DOHH2 (cell line): Measurements from ENCODE around the gene ARID5B.

Experiments used
- H3F3A ChIP-seq: fragments of 200-600 bp; sonication (generic), shearing (Covaris generic); 2 replicates; pipeline ENCODE4 v1.6.0; 2016; ENCODE audit warnings: antibody characterized with exemption, mild to moderate bottlenecking; ENCODE audit not compliant: control insufficient read depth, insufficient read depth
- H3K27ac ChIP-seq: fragments of 200-600 bp; sonication (generic); 2 replicates; pipeline ENCODE4 v1.5.1; 2014; ENCODE audit warnings: low read depth, mild to moderate bottlenecking, low read length, moderate library complexity
- H3K27me3 ChIP-seq: fragments of 200-600 bp; sonication (generic); 2 replicates; pipeline ENCODE4 v1.6.1; 2014; ENCODE audit warnings: mild to moderate bottlenecking, low read length, mixed read lengths; ENCODE audit not compliant: control insufficient read depth
- H3K36me3 ChIP-seq: fragments of 200-600 bp; sonication (generic); 2 replicates; pipeline ENCODE4 v1.6.1; 2014; ENCODE audit warnings: mild to moderate bottlenecking, low read length, moderate library complexity, mixed read lengths; ENCODE audit not compliant: control insufficient read depth
- H3K4me1 ChIP-seq: fragments of 200-600 bp; sonication (generic); 2 replicates; pipeline ENCODE4 v1.6.1; 2014; ENCODE audit warnings: mild to moderate bottlenecking, low read length, mixed read lengths; ENCODE audit not compliant: control insufficient read depth
- H3K4me2 ChIP-seq: fragments of 200-600 bp; sonication (generic); 2 replicates; pipeline ENCODE4 v1.6.0; 2014; ENCODE audit warnings: mild to moderate bottlenecking, low read length, moderate library complexity
- H3K4me3 ChIP-seq: fragments of 200-600 bp; sonication (generic); 2 replicates; pipeline ENCODE4 v1.5.1; 2014; ENCODE audit warnings: mild to moderate bottlenecking, low read length, mixed read lengths
- H3K79me2 ChIP-seq: fragments of 200-600 bp; sonication (generic); 2 replicates; pipeline ENCODE4 v1.6.1; 2014; ENCODE audit warnings: mild to moderate bottlenecking, low read length, mixed read lengths; ENCODE audit not compliant: control insufficient read depth
- H3K9me2 ChIP-seq: fragments of 200-600 bp; sonication (generic); replicated peaks from 2 replicates; pipeline ENCODE4 v1.6.1; 2014; ENCODE audit warnings: mild to moderate bottlenecking, low read length, mixed read lengths; ENCODE audit not compliant: control insufficient read depth
- H3K9me3 ChIP-seq: fragments of 200-600 bp; sonication (generic); 2 replicates; pipeline ENCODE4 v1.6.1; 2014; ENCODE audit warnings: antibody characterized with exemption, low read length, mixed read lengths; ENCODE audit not compliant: control insufficient read depth, insufficient read depth
- H4K20me1 ChIP-seq: fragments of 200-600 bp; sonication (generic); 2 replicates; pipeline ENCODE4 v1.6.0; 2014; ENCODE audit warnings: low read depth, mild to moderate bottlenecking, antibody characterized with exemption, low read length, moderate library complexity; ENCODE audit not compliant: control insufficient read depth, insufficient read depth
- CTCF ChIP-seq: fragments of 200-600 bp; sonication (generic); IDR thresholded peaks from one replicate; pipeline ENCODE4 v1.5.1; 2014; ENCODE audit warnings: antibody characterized with exemption, mild to moderate bottlenecking, low read depth, low read length; ENCODE audit not compliant: poor library complexity, severe bottlenecking
- EZH2phosphoT487 ChIP-seq: fragments of 200-600 bp; sonication (generic); IDR thresholded peaks from 2 replicates; pipeline ENCODE4 v1.6.1; 2017; ENCODE audit warnings: borderline replicate concordance, mild to moderate bottlenecking, antibody characterized with exemption, low read length, moderate library complexity, mixed read lengths

The ARID5B gene

GRCh38 chr10:61911425-61911824 lies 9.9 kb downstream of the ARID5B start:
- Histone ChIP-seq H3F3A (no peaks in the 10 kb centered on the region; the same call in 1 of the 2 replicates), H3K4me3 (no peak overlapping the region), H3K27ac (no peak overlapping the region), H3K9me3 (no peaks in the 10 kb centered on the region), H3K9me2 (no peaks in the 10 kb centered on the region), H3K27me3 (no peaks in the 10 kb centered on the region), H3K4me1 (peaks cover 17% of the 10 kb centered on the region), H4K20me1 (peaks cover 3% of the 10 kb centered on the region; the same call in 1 of the 2 replicates), H3K36me3 (peaks cover 66% of the 10 kb centered on the region), H3K4me2 (no peak overlapping the region), H3K79me2 (peaks cover 91% of the 10 kb centered on the region)
- no peak for TF ChIP-seq EZH2phosphoT487
- no peak for TF ChIP-seq CTCF

GRCh38 chr10:61912981-61913380 lies 11.5 kb downstream of the ARID5B start:
- Histone ChIP-seq H4K20me1 (peaks cover 3% of the 10 kb centered on the region; the same call in 1 of the 2 replicates), H3K4me3 (no peak overlapping the region), H3F3A (no peaks in the 10 kb centered on the region), H3K27me3 (no peaks in the 10 kb centered on the region), H3K27ac (no peak overlapping the region), H3K79me2 (peaks cover 88% of the 10 kb centered on the region), H3K4me2 (no peak overlapping the region), H3K36me3 (peaks cover 55% of the 10 kb centered on the region), H3K4me1 (peaks cover 4% of the 10 kb centered on the region; the same call in 1 of the 2 replicates), H3K9me2 (no peaks in the 10 kb centered on the region), H3K9me3 (no peaks in the 10 kb centered on the region)
- TF ChIP-seq CTCF (no peak), EZH2phosphoT487 (no peak)

- peaks cover 31% of the 10 kb centered on the region for H3K36me3 ChIP-seq
- H3K27me3 ChIP-seq = no peaks in the 10 kb centered on the region
- H3K4me2 ChIP-seq = no peak overlapping the region
- no peak overlapping the region for H3K27ac ChIP-seq
- peaks cover 89% of the 10 kb centered on the region for H3K79me2 ChIP-seq
- TF ChIP-seq EZH2phosphoT487 (no peak), CTCF (no peak)
- H3K9me2 ChIP-seq = no peaks in the 10 kb centered on the region
- H3K4me1 ChIP-seq = no peaks in the 10 kb centered on the region
- H4K20me1 ChIP-seq = no peaks in the 10 kb centered on the region
- no peaks in the 10 kb centered on the region for H3F3A ChIP-seq
- no peaks in the 10 kb centered on the region for H3K9me3 ChIP-seq
- no peak overlapping the region for H3K4me3 ChIP-seq
Observed at GRCh38 chr10:61918140-61918539, 16.6 kb downstream of the ARID5B start.

- TF ChIP-seq EZH2phosphoT487 (no peak), CTCF (no peak)
- Histone ChIP-seq H3K9me2 (no peaks in the 10 kb centered on the region), H4K20me1 (no peaks in the 10 kb centered on the region), H3K9me3 (no peaks in the 10 kb centered on the region), H3K4me2 (no peak overlapping the region), H3K36me3 (peaks cover 32% of the 10 kb centered on the region), H3F3A (no peaks in the 10 kb centered on the region), H3K27me3 (no peaks in the 10 kb centered on the region), H3K4me3 (no peak overlapping the region), H3K4me1 (no peaks in the 10 kb centered on the region), H3K27ac (no peak overlapping the region), H3K79me2 (peaks cover 90% of the 10 kb centered on the region)
Observed at GRCh38 chr10:61918989-61919388, 17.5 kb downstream of the ARID5B start.
